ENCODE measurements around the gene LPCAT3. TPM values are rescaled to one million over a fixed set of nuclear protein-coding genes. Genes with fewer than 3 reads are reported as not detected.

Gene LPCAT3
- total RNA-seq, 1 donor from 2014 or later: 12.5 TPM

- H3K36me3 ChIP-seq (ENCODE audit: control insufficient read depth, insufficient read depth, low read length): no peaks in the 10 kb centered on the region
- no peak overlapping the region for H3K4me3 ChIP-seq (ENCODE audit: low read depth, low read length)
- H3K27me3 ChIP-seq (ENCODE audit: control insufficient read depth, insufficient read depth, low read length): no peaks in the 10 kb centered on the region
- TF ChIP-seq, protein P1, sequence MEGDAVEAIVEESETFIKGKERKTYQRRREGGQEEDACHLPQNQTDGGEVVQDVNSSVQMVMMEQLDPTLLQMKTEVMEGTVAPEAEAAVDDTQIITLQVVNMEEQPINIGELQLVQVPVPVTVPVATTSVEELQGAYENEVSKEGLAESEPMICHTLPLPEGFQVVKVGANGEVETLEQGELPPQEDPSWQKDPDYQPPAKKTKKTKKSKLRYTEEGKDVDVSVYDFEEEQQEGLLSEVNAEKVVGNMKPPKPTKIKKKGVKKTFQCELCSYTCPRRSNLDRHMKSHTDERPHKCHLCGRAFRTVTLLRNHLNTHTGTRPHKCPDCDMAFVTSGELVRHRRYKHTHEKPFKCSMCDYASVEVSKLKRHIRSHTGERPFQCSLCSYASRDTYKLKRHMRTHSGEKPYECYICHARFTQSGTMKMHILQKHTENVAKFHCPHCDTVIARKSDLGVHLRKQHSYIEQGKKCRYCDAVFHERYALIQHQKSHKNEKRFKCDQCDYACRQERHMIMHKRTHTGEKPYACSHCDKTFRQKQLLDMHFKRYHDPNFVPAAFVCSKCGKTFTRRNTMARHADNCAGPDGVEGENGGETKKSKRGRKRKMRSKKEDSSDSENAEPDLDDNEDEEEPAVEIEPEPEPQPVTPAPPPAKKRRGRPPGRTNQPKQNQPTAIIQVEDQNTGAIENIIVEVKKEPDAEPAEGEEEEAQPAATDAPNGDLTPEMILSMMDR (IDR thresholded peaks at IDR 0.05; ENCODE audit: insufficient read depth, low read length, poor library complexity, severe bottlenecking): no peak
- no peak for DNase-seq (ENCODE audit: low read depth)
These were observed 63.8 kb downstream of the LPCAT3 start for GRCh38 chr12:6954316-6955107.

GRCh38 chr12:6953442-6954315 is 64.6 kb downstream of the LPCAT3 start:
- Histone ChIP-seq H3K4me3 (ENCODE audit: low read depth, low read length) (no peak overlapping the region), H3K36me3 (ENCODE audit: control insufficient read depth, insufficient read depth, low read length) (no peaks in the 10 kb centered on the region), H3K27me3 (ENCODE audit: control insufficient read depth, insufficient read depth, low read length) (no peaks in the 10 kb centered on the region)
- TF ChIP-seq, protein P1 (IDR thresholded peaks at IDR 0.05; ENCODE audit: insufficient read depth, low read length, poor library complexity, severe bottlenecking): no peak
- DNase-seq (ENCODE audit: low read depth): no peak

GRCh38 chr12:6952863-6953441 is 65.3 kb downstream of the LPCAT3 start:
- Histone ChIP-seq H3K36me3 (ENCODE audit: control insufficient read depth, insufficient read depth, low read length) (no peaks in the 10 kb centered on the region), H3K27me3 (ENCODE audit: control insufficient read depth, insufficient read depth, low read length) (no peaks in the 10 kb centered on the region), H3K4me3 (ENCODE audit: low read depth, low read length) (no peak overlapping the region)
- no peak for DNase-seq (ENCODE audit: low read depth)
- TF ChIP-seq, protein P1 (IDR thresholded peaks at IDR 0.05; ENCODE audit: insufficient read depth, low read length, poor library complexity, severe bottlenecking): no peak

DNA sequence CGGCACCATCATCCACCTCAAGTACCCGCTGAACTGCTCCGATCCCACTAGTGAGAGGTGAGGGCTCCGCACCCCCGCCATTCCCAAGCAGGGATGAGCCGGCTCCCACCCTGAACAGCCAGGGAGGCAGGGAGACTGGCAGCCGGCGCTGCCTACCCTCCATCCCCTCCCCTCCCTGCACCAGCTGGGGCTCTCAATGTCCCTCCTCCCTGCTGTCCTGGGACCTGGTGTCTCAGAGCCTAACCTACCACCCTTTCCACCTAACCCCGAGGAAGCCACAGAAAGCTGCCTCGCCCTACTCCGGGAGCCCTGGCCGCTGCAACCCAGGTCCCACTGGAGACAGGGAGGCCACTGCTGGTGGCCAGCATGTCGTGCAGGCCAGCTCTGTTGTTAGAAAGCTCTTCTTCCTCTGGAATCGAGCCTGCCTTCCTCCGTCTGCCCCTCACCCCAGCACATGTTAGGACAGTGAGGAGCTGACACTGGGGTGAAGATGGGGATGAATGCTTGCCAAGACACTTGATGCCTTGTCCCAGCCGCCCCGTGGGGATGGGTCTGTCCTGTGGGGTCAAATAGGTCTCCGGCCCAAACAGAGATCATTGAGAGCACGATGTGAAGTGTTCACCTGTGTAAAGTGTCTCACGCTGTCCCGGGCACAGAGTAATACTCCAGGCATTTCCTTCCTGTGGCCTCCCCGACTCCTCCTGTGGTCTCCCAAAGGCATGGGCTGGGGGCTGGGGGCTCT is 66.0 kb downstream of the LPCAT3 start:
- DNase-seq (ENCODE audit: low read depth): no peak
- no peaks in the 10 kb centered on the region for H3K27me3 ChIP-seq (ENCODE audit: control insufficient read depth, insufficient read depth, low read length)
- H3K36me3 ChIP-seq (ENCODE audit: control insufficient read depth, insufficient read depth, low read length): no peaks in the 10 kb centered on the region
- TF ChIP-seq, protein P1 (IDR thresholded peaks at IDR 0.05; ENCODE audit: insufficient read depth, low read length, poor library complexity, severe bottlenecking): no peak
- no peak overlapping the region for H3K4me3 ChIP-seq (ENCODE audit: low read depth, low read length)

- DNase-seq (ENCODE audit: low read depth): no peak
- TF ChIP-seq, protein P1 (IDR thresholded peaks at IDR 0.05; ENCODE audit: insufficient read depth, low read length, poor library complexity, severe bottlenecking): no peak
- H3K36me3 ChIP-seq (ENCODE audit: control insufficient read depth, insufficient read depth, low read length): no peaks in the 10 kb centered on the region
- no peaks in the 10 kb centered on the region for H3K27me3 ChIP-seq (ENCODE audit: control insufficient read depth, insufficient read depth, low read length)
- no peak overlapping the region for H3K4me3 ChIP-seq (ENCODE audit: low read depth, low read length)
These were observed 66.6 kb downstream of the LPCAT3 start for GRCh38 chr12:6951551-6952120.
